Cardiac septum (tissue), 1 donor: Measurements from ENCODE around the gene DNAJC3. TPM values are rescaled to one million over a fixed set of nuclear protein-coding genes. Genes with fewer than 3 reads are reported as not detected.
"Not testable (repeated sequence)": the region's sequence is repeated elsewhere in the genome, so short reads cannot be mapped to it uniquely, and the experiment has no call there.

Experiments
- DNase-seq: peaks from one replicate; pipeline ENCODE4 v3.0.0-alpha.2; 2020; ENCODE audit warnings: low spot score
- intact Hi-C: fragments of 100-400 bp; cut with DNase I; formaldehyde crosslinking; loops from one replicate; pipeline ENCODE4 v1.14.0; 2022
- total RNA-seq: library from RNA; stranded (reverse); fragmentation: NEBNext Ultra II Directional; extraction: Animal tissue kit (Norgen Biotek cat#: 25700); gene quantifications from one replicate; pipeline ENCODE4 v1.2.1, GENCODE V29; 2021
- donor health status: DM: no; HTN: no; CAD: no.

DNAJC3 gene
- total RNA-seq, 1 donor from 2014 or later, result 36.0 TPM

- no peak for DNase-seq
- intact Hi-C loops, result no loop called here
Measured at GRCh38 chr13:95708811-95709500, 32.0 kb downstream of the DNAJC3 start.

- DNase-seq, result no peak
- intact Hi-C loops, result no loop called here
Measured at GRCh38 chr13:95710313-95710712, 33.4 kb downstream of the DNAJC3 start.

GRCh38 chr13:95712846-95713245 is 35.9 kb downstream of the DNAJC3 start:
- intact Hi-C loops, DNase-seq: not testable (repeated sequence)

- DNase-seq, result no peak
- intact Hi-C loops, result no loop called here
Measured at GRCh38 chr13:95713651-95714050, 36.7 kb downstream of the DNAJC3 start.

GRCh38 chr13:95714142-95714832 is 37.3 kb downstream of the DNAJC3 start:
- intact Hi-C loops, result no loop called here
- no peak for DNase-seq

- DNase-seq, result no peak
- intact Hi-C loops, result no loop called here
Measured at GRCh38 chr13:95716231-95716630, 39.3 kb downstream of the DNAJC3 start.

- DNase-seq, result no peak
- intact Hi-C loops, result no loop called here
Measured at GRCh38 chr13:95722241-95722640, 45.3 kb downstream of the DNAJC3 start.

- intact Hi-C loops, result no loop called here
- DNase-seq, result no peak
Measured at GRCh38 chr13:95723438-95723837, 46.5 kb downstream of the DNAJC3 start.

GRCh38 chr13:95724252-95724651 is 47.3 kb downstream of the DNAJC3 start:
- no peak for DNase-seq
- intact Hi-C loops, result no loop called here

GRCh38 chr13:95726876-95727275 is 49.9 kb downstream of the DNAJC3 start:
- DNase-seq, result no peak
- intact Hi-C loops, result no loop called here

- DNase-seq, result no peak
- intact Hi-C loops, result no loop called here
Measured at GRCh38 chr13:95728957-95729356, 52.0 kb downstream of the DNAJC3 start.

- no peak for DNase-seq
- intact Hi-C loops, result no loop called here
Measured at GRCh38 chr13:95734124-95734523, 57.2 kb downstream of the DNAJC3 start.

GRCh38 chr13:95740071-95740978 is 63.4 kb downstream of the DNAJC3 start:
- DNase-seq, intact Hi-C loops: not testable (repeated sequence)

GRCh38 chr13:95740979-95741320 is 64.0 kb downstream of the DNAJC3 start:
- intact Hi-C loops, result no loop called here
- DNase-seq, result no peak

- no peak for DNase-seq
- intact Hi-C loops, result no loop called here
Measured at GRCh38 chr13:95741584-95742563, 64.9 kb downstream of the DNAJC3 start.

- no peak for DNase-seq
- intact Hi-C loops, result no loop called here
Measured at GRCh38 chr13:95743192-95743591, 66.3 kb downstream of the DNAJC3 start.

GRCh38 chr13:95745289-95745688 is 68.3 kb downstream of the DNAJC3 start:
- no peak for DNase-seq
- intact Hi-C loops, result no loop called here

GRCh38 chr13:95745752-95746151 is 68.8 kb downstream of the DNAJC3 start:
- DNase-seq, result no peak
- intact Hi-C loops, result no loop called here

- intact Hi-C loops, result no loop called here
- no peak for DNase-seq
Measured at GRCh38 chr13:95749545-95749944, 72.6 kb downstream of the DNAJC3 start.
